Activated CD8-positive, alpha-beta memory T cell treated with anti-CD3 and anti-CD28 coated beads, Interleukin-2, amount 50 U/mL, for 24 hours (primary cell): Measurements from ENCODE around the gene ADM.

Experiments
- DNase-seq: peaks from one replicate; pipeline ENCODE4 v3.0.0-alpha.2; 2020; ENCODE audit errors: extremely low read depth

Gene ADM

DNA sequence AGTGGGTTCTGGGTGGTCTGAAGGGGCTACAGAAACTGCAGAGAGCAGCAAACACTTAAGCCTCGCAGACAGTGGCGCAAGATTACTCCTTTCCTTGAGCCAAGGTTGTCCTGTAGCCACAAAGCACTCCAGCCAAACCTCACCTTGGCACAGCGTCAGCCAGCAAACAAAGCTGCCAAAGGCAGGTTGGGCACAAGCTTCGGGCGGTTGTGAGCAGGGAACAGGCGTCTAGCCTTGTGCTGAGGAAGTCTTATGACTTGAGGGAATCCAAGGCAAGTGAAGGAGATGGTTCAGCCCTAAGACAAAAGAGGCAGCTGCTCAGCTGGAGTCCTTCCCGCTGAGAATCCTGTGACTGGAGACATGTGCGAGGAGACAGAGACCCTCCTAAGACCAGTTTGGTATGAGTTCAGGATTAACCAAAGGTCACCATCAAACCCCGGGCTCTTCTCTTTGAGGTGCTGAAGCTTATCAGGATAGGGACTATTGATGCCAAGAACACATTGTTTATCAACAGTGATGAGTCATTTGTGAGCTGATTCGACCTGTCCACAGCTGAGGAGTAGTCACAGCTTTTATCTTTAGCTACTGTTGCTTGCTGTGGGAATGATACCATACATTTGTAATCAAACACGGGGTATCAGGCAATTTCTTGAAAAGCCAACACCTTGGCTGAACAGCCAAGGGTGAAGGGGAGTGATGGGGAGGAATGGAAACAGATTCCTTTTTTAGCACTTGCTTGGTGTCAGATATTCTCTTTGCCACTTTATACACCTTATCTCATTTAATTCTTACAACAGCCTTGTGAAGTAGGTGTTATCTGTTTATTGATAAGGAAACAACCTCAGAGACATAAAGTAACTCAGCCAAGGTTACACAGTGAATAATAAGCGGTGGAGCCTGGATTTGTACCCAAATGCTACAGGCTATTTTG, 4.6 kb downstream of the ADM start:
- DNase-seq, result no peak

GRCh38 chr11:10310301-10310841, 5.5 kb downstream of the ADM start:
- DNase-seq, result no peak

GRCh38 chr11:10311802-10312201, 6.9 kb downstream of the ADM start:
- DNase-seq, result no peak

GRCh38 chr11:10314199-10315072, 9.6 kb downstream of the ADM start:
- no peak for DNase-seq

DNA sequence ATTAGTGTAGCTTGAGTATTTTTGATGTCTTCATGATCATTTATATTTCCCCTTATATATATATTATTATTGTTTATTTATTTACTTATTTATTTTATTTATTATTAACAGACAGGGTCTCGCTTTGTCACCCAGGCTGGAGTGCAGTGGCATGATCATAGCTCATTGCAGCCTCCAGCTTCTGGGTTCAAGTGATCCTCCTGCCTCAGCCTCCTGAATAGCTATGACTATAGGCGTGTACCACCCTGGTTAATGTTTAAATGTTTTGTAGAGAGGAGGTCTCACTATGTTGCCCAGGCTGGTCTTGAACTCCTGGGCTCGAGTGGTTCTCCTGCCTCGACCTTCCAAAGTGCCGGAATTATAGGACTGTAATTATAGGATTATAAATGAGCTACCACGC, 10.2 kb downstream of the ADM start:
- DNase-seq, result no peak

GRCh38 chr11:10317151-10317755, 12.4 kb downstream of the ADM start:
- DNase-seq, result no peak

DNA sequence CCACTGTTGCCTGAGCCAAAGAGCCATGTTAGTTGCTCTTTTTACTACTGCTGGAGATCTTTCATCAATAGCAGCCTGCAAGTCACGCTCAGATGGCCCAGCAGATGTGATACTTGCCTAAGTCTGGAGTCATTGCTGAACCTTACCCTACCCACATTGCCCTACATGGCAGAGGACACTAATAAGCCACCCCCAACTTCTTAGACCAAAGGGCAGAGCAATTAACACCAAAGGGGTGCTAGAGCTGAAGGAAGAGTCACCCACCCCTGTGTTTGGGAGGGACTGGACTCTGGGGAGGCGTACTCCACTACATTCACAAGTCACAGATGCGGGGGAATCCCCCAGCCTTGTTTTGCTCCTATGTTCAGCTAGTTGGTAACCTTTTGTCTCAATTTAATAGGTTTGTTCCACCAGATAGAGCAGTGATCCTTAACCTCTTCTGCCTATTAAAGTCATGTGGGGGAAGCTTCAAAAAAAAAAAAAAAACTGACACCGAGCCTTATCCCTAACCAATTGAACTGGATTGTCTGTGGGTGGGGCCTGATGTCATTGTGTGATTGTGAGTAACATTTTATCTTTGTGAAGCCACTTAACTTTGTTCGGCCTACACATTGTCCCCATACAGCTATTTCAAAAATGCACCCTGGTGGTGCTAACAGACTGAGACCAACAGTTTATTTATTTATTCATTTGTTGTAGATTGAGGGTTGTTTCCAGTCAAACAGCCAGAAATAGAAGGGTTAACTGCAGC, 13.1 kb downstream of the ADM start:
- no peak for DNase-seq

- DNase-seq, result no peak
Observed at GRCh38 chr11:10318527-10318802, 13.6 kb downstream of the ADM start.

DNA sequence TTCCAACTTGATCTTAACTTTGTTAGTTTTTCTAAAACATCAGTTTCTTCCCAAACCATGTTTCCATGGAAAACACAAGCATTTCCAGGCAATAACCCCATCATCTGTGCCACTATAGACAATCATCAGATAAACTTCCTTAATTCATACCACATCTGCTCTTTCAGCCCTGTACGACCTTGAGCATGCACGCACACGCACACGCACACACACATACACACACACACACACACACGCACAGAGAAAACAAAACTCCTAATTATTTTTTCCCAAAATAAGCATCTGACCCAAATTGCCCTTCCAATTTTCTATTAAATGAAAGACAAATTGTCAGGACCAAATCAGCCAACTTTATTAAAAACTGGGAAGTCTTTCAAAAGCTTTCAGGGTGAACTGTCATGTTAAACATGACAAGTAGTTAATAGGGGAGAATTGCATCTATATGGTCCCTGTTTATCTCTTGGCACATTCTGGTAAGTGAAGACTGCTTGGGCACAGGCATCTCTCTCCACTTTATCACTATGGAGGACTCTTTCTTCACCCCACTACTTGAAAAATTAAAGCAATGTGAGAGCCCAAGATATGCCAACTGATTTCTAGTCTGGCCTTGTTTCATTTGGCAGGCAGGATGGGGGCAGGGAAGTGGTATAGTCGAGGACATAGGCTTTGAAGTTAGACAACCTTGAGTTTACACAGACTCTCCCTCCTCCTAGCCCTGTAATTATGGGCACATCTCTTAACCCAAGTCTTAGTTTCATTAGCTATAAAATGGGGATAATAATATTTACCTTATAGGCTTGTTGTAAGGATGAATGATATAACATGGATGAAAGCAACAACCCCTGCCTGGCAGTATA, 15.1 kb downstream of the ADM start:
- DNase-seq, result no peak

GRCh38 chr11:10320736-10321465, 16.0 kb downstream of the ADM start:
- DNase-seq, result no peak

DNA sequence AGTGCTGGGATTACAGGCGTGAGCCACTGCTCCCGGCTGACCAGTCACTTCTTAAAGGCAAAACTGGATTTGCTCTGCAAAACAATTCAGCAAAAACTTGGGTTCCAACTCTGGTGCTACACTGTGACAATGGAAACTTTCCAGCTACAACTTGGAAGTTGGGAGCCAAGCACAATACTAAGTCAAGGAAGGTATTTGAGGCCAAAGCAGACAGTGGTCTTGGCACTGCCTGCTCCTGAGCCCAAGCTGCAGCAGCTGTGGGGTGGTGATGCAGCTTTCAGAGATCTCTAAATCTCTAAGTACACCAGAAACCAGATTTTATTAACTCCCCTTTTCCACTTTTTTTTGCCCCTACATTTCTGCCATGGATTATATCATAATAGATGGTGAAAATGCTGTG, 17.5 kb downstream of the ADM start:
- no peak for DNase-seq

GRCh38 chr11:10322830-10323792, 18.2 kb downstream of the ADM start:
- no peak for DNase-seq

DNA sequence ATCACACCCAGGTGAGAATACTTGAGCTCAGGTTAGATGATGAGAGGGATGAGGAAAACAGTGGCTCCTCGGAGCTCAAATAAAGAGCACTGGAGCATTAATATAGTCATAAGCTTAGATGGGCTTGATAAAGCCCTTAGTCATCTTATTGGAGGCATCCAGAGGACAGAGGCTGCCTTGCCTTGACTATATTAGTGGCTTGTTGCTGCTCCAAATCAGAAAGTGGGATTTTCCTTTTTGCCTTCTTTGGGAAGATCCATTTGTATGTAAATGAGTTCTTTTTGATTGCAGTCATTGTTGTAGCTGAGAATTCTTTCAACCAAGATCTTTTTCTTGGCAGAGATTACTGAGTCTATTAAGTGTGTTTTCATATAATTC, 18.9 kb downstream of the ADM start:
- DNase-seq, result no peak

- no peak for DNase-seq
Observed at GRCh38 chr11:10324474-10324873, 19.6 kb downstream of the ADM start.

GRCh38 chr11:10325277-10326011, 20.6 kb downstream of the ADM start:
- no peak for DNase-seq

DNA sequence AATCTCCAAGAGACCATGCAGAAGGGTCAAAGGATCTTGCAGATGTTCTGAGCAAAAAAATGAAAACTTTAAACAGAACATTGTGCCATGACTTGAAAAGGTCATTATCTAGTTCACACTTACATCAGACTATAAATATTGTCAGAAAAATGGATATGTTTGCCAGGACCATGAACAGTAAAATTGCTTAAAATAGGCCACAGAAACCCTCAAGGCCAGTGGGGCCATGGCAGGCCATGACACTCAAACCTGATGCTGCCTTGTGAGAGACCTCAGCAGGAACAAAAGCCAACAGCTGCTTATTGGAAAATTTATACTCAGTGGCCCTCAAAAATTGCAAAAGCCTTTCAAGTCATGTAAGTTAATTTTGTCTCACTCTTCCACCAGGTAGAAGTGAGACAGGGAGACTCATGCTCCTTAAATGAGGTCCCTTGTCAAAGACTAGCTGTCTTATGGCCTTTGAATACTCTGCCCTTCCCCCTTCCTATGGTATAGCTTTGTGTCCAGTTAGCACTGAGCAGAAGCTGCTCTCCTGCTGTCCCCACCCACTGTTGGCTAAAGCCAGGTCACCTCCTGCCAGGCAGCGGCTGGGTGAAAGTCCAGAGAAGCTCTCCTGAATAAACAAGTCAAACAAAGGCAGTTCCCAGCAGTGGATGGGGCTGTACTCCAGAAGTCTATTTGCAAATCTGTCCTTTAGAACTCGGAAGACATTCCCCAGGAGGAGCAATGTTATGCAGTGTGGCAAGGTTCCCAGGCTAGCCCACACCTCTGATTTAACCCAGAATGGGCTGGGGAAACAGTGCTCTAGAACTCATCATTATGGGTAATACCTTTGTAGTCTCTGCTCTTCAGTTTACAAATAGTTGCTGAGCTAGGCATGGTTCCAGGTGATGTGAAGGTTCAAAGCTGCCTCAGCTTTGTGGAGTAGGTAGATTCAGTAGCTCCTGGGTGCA, 21.4 kb downstream of the ADM start:
- DNase-seq, result no peak

GRCh38 chr11:10327254-10327653, 22.4 kb downstream of the ADM start:
- DNase-seq, result no peak
